Gastrocnemius medialis (tissue), 4 donors: Measurements from ENCODE around the gene OSGEP.

Source experiments
- POLR2A ChIP-seq, 2 donors: fragments of 450-650 bp; IDR thresholded peaks; one replicate each; pipeline ENCODE4 v1.6.1; 2017; ENCODE audit warnings: antibody characterized with exemption in 2 of 2, mild to moderate bottlenecking in 2 of 2, moderate library complexity in 2 of 2
- TF ChIP-seq, protein P1 (sequence below), 5 experiments: fragments of 450-650 bp in 3 of 5; fragments of 200-600 bp in 2 of 5; sonication (generic) in 2 of 5; IDR thresholded peaks in 4 of 5; conservative IDR thresholded peaks in 1 of 5; 1 replicate in 4 of 5; 2 replicates in 1 of 5; pipeline ENCODE4 v1.5.1; 2016 to 2019; ENCODE audit warnings: antibody characterized with exemption in 5 of 5, mild to moderate bottlenecking in 3 of 5, moderate library complexity in 3 of 5

DNA sequence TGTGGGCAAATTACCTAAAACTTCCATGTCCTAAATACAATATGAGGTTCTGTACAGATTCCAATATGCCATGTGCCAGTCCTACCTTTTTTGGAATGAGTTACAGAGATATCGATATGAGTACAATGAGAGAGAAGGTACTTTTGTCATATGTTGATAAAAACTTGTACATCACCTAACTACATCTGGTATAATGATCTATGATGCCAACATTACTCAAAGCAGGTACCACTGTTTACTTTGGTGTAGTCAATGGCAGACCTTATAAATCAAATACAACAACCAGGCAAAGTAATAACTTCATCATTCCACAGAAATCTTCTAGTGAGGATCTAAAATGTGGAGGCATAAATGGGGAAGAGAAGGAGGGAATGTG, 54.0 kb downstream of the OSGEP start:
- TF ChIP-seq, protein P1, sequence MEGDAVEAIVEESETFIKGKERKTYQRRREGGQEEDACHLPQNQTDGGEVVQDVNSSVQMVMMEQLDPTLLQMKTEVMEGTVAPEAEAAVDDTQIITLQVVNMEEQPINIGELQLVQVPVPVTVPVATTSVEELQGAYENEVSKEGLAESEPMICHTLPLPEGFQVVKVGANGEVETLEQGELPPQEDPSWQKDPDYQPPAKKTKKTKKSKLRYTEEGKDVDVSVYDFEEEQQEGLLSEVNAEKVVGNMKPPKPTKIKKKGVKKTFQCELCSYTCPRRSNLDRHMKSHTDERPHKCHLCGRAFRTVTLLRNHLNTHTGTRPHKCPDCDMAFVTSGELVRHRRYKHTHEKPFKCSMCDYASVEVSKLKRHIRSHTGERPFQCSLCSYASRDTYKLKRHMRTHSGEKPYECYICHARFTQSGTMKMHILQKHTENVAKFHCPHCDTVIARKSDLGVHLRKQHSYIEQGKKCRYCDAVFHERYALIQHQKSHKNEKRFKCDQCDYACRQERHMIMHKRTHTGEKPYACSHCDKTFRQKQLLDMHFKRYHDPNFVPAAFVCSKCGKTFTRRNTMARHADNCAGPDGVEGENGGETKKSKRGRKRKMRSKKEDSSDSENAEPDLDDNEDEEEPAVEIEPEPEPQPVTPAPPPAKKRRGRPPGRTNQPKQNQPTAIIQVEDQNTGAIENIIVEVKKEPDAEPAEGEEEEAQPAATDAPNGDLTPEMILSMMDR (IDR thresholded peaks at IDR 0.05 in 4 of 5, conservative IDR thresholded peaks at IDR 0.05 in 1 of 5): no peak
- TF ChIP-seq POLR2A (IDR thresholded peaks at IDR 0.05): no peak
